Measurements from ENCODE around the gene APCDD1.
"Not testable (repeated sequence)": the region's sequence is repeated elsewhere in the genome, so short reads cannot be mapped to it uniquely, and the experiment has no call there.

Gene APCDD1

DNA sequence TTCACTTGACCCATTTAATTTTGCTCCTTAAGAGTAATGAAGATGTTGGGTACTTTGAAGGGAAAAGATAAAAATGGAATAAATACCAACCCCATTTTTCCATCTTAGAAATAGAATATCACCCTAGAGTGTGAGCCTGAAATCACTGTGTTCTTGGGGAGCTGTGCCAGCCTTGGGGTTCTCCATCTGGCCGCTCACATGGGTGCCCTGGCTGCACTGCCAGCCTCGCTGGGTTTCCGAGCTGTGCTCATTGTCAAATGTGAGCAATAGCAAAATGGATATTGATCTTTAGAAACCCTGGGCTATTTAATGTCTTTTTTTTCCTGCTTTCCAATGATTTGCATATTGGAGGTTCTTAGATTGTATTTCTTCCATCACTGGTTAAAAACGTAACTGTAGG is 9.3 kb downstream of the APCDD1 start:
- no peak for DNase-seq

DNA sequence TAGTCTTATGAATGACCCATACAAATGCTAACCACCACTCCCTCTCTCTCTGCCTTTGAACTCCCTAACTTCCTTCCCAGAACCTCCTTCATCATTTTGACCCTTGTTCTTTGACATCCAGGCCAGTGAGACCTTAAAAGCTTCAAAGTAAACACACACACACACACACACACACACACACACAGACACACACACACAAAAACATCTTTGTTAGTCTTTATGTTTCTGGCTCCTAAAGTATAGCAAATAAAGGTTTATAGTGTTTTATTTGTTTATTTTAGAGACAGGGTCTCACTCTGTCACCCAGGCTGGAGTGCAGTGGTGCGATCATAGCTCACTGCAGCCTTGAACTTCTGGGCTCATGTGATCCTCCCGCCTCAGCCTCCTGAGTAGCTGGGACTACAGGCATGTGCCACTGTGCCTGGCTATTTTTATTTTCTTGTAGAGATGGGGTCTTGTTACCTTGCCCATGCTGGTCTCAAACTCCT is 9.8 kb downstream of the APCDD1 start:
- DNase-seq = not testable (repeated sequence)

GRCh38 chr18:10465174-10465939 is 10.9 kb downstream of the APCDD1 start:
- no peak for DNase-seq

- no peak for DNase-seq
Observed at GRCh38 chr18:10470429-10470828, 16.0 kb downstream of the APCDD1 start.

DNA sequence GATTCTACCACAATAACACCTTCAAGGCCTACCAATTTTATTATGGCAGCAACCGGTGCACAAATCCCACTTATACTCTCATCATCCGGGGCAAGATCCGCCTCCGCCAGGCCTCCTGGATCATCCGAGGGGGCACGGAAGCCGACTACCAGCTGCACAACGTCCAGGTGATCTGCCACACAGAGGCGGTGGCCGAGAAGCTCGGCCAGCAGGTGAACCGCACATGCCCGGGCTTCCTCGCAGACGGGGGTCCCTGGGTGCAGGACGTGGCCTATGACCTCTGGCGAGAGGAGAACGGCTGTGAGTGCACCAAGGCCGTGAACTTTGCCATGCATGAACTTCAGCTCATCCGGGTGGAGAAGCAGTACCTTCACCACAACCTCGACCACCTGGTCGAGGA is 17.1 kb downstream of the APCDD1 start:
- no peak for DNase-seq

- no peak for DNase-seq
Observed at GRCh38 chr18:10473132-10473531, 18.7 kb downstream of the APCDD1 start.

DNA sequence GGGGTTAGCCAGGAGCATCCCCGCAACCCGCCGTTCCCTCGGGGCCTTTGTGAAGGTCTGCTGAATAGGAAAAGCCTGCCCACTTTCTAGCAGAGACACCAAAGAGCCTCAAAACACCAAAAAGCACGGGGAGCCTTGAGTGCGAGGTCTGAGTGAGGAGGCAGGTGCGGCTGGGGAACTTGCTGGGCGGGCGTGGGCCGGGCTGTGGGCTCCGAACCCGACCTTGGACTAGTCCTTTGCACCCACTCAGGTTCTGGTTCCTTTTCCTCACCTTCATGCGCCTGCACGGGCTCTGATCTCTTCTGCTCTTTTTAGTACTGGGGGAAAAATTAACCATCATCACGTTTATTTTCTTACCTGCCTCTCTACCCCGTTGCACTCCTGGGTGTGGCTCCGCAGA is 19.9 kb downstream of the APCDD1 start:
- DNase-seq = no peak

DNA sequence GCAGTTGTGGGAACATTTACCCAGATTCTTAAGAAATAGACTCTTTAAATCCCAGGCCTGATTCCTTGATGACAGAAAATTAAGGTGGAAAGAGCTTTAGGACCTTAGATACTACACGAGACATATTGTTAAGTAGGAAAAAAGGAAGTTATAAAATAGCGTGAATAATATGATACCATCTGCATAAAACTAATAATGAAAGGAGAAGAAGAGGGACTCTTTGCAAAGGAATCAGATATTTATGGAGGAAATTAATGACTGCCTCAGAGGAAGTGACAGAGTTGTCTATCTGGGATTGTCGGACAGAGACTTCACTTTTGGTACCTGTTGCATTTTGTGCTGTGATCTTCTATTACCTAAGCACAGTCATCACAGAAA is 20.8 kb downstream of the APCDD1 start:
- no peak for DNase-seq

DNA sequence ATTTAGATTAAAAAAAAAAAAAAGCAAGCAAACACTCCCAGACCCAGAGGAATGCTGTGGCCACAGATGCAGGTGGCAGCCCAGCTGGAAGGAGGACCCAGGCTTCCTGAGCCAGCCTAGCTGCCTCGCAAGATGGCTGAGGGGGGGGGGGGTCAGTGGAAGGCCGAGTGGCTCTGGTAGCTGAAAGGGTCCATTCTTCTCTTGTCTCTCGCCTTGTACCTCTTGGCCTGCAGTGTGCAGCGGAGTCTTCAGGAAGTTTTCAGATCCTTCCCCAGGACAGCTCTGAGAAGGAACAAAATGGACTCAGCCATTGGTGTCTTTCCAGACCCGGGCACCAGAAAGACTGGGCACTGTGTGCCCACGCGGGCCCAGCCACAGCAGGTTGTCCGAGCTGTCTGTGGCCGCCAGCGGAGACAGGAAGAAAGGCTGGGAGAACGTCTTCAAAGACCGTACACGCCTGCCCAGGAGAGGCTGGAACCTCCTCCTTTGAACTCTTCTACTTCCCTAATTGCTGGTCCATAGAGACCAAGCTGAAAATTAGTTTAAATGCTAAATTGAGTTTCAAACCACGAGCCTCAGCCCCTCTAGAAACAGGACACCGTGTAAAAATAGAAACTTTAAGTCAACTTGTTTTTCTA is 21.3 kb downstream of the APCDD1 start:
- DNase-seq = no peak

GRCh38 chr18:10476338-10476791 is 21.9 kb downstream of the APCDD1 start:
- no peak for DNase-seq

GRCh38 chr18:10477121-10477862 is 22.9 kb downstream of the APCDD1 start:
- no peak for DNase-seq

DNA sequence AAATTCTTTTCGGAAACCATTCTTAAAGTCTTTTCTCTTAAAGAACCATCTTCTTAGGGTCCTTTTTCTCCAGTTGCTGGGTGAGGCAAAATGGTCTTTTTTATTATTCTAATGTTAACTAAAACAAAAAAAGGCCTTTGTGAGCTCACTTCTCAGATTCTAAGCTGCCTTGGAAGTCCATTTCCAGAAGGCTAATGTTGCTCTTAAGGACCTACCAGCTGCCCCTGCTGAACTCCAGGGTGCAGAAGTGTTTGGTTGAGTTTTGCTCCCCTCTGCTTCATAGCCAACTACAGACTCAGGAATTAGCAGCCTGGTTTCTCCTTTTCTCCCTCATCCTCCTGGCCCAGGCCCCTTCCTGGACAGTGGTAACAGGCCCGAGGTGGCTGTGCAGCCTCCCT is 23.4 kb downstream of the APCDD1 start:
- no peak for DNase-seq

DNA sequence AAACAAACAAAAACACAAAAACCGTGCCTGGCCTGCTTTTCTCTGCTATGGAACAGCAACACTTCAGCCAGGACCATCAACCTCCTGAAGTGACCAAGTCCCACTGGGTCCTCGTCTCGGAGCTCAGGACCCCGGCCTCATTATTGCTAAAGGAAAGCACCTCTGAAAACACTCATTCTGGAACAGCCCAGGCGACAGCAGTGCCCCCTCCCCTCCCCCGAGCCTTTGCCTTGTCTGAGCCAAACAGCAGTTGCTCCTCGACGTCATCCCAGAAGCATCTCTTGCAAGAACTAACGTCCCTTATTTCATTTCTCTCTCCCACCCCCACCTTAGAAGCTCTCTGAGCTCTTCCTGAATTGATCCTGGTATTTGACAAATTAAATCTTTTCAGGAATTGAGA is 27.4 kb downstream of the APCDD1 start:
- DNase-seq = no peak

- DNase-seq = no peak
Observed at GRCh38 chr18:10482363-10482984, 28.0 kb downstream of the APCDD1 start.

DNA sequence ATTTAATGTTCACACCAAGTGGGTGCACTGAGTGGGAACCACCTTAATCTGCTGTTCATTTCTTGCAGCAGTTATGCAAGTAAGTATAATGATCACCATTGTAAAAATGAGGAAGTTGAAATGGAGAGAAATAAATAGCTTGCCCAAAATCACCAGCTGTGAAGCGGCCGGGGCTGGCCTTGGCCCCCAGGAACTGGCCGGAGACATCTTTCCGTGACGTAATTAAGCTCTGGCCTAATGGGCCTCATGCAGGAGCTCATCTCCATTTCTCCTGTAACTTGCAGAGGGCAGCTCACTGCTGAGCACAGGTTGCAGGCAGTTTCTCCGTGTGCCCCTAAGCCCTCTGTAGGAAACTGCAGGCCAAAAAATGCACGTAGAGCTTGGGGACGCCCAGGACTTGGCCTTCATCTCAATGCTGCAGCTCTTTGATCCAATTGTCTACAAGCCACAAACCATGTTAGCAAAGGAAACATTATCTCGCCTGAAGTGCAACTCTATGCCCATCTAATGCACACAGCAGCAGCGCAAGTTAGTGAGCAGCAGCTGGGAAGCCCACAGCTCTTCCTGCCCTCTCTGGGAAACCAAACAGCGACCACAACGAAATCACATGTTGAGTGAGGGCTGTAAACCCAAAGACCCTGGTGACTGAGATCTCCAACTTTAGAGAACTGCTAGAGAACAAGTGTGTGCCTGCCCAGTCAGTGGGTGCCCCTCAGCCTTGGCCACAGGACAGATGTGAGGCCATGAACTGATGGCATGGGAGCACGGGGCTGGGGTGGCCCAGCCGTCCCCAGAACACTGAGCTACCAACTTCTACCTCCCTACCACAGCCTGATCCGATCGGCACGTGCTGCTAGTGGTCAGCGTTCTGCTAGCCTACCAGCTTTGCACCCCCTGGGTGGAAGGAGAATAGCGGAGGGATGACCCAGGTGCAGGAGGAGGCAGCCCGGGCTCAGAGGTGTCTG is 28.8 kb downstream of the APCDD1 start:
- DNase-seq = no peak

DNA sequence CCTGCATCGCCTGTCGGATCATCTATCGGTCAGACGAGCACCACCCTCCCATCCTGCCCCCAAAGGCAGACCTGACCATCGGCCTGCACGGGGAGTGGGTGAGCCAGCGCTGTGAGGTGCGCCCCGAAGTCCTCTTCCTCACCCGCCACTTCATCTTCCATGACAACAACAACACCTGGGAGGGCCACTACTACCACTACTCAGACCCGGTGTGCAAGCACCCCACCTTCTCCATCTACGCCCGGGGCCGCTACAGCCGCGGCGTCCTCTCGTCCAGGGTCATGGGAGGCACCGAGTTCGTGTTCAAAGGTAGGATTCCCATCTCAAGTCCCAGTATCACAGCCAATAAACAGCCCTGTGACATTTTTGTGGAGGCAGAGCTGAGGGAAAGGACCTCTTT is 31.0 kb downstream of the APCDD1 start:
- no peak for DNase-seq

DNA sequence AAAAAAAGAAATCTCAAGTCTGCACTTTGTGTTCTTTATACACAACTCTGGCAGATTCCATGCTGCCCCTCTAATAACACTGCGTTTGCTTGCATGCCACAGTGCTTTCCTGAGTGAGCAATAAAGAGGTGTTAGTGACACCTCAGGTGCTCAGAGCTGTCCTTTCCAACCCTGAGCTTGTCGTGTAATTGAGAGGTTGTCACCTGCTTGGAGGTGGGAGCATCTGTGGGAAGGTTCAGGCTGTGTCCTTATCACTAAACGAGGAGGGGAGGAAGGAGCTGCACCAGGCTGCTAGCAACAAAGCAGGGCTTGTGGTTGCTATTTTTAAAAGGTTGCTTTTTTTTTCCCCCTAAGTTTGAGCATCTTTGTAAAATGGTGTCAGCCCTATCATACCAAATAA is 31.9 kb downstream of the APCDD1 start:
- no peak for DNase-seq

GRCh38 chr18:10487154-10487553 is 32.7 kb downstream of the APCDD1 start:
- no peak for DNase-seq

DNA sequence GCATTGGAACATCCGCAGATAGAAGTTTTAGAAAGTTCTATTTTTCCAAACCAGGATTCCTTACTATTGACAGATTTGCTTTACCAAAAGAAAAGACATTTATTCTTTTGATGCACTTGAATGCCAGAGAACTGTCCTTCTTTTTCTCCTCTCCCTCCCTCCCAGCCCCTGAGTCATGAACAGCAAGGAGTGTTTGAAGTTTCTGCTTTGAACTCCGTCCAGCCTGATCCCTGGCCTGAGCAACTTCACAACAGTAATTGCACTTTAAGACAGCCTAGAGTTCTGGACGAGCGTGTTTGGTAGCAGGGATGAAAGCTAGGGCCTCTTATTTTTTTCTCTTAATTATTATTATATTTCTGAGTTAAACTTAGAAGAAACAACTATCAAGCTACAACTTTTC is 33.6 kb downstream of the APCDD1 start:
- DNase-seq = no peak

DNA sequence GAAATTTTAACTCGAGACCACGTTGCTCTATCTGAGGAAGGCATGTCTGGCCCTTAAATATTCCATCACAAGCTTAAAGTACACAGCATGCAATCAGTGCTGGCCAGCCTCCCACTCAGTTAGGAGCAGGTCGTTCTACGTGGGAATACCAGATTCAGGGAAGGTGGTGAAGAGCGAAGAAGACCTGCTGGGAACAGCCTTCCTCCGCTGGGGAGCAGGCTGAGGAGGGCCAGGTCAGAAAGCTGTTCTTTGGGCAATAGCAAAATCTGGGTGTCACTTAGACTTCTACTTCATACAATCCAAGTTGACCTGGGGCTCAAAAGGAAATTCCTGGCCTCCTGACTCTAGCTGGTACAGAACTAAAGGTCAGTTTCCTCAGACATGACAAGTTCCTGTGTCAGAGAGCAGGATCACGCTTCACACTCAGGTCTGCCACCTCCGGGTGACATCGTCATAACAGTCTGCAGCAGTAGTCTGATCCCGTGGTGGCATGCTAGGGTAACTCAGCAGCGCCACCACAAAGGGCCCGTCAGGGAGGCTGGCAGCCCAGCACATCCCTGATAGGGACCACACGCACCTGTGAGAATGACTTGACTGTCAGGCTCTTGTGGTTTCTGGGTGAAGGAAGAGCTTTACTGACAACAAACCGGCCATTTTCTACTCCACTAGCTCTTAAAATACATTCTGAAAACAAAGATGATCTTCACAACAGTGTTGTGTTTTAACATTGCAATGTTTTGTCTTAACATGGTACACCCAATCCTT is 36.1 kb downstream of the APCDD1 start:
- DNase-seq = no peak

GRCh38 chr18:10495936-10496335 is 41.5 kb downstream of the APCDD1 start:
- DNase-seq = no peak
